Stimulated activated CD8-positive, alpha-beta memory T cell treated with anti-CD3 and anti-CD28 coated beads, Interleukin-7, amount 100 ng/mL, for 24 hours (primary cell): ENCODE data around the gene ZNF324B.
"Not testable (repeated sequence)": the region's sequence is repeated elsewhere in the genome, so short reads cannot be mapped to it uniquely, and the experiment has no call there.

Source experiments
- DNase-seq: peaks from one replicate; pipeline ENCODE4 v3.0.0-alpha.2; 2020; ENCODE audit warnings: low read depth

Gene ZNF324B

DNA sequence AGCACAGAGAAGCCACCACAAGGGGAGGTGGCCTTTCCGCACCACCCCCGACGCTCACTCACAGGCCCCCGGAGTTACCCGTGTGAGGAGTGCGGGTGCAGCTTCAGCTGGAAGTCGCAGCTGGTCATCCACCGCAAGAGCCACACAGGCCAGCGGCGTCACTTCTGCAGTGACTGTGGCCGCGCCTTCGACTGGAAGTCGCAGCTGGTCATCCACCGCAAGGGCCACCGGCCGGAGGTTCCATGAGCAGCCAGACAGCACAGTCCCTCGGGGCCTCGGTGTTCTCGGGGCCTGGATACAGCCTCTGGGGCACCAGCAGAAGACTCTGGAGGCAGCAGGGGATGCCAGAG lies 29.0 kb downstream of the ZNF324B start:
- DNase-seq, result no peak

DNA sequence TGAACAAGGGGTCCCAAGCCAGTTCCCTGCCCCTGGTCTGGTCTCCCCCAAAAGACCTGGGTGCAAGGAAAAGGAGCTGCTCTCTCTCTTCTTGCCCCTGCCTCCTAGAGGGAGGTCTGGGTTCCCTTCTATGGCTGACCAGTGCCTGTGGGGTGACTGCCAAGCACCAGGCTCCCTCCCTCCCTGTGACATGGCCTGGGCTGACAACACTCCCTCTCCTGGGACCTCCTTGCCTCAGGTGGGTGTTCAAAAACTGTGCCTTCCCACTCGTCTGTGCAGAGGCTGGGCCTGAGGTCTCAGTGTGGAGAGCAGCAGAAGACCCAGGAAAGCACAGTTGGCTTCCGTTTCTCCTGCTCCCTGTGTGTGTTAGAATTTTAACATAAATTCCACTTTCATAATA lies 29.4 kb downstream of the ZNF324B start:
- no peak for DNase-seq

DNA sequence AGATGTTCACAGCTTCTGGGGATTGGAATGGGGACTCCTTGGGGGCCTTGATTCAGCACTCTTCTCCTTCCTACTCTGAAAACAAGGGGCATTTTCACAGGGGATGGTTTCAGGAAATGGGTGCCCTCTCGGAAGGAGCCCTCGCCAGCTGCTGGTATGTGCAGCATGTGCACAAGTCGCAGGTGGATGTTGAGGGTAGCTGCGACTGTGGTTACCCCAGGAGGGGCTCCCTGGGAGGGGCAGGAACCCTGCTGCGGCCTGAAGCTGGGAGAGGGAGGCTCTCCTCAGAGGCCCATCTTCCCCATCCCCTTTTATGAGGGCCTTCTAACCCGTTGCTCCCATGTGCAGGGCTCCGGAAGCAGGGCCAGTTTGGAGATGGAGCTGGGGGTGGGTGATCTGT lies 30.9 kb downstream of the ZNF324B start:
- no peak for DNase-seq

DNA sequence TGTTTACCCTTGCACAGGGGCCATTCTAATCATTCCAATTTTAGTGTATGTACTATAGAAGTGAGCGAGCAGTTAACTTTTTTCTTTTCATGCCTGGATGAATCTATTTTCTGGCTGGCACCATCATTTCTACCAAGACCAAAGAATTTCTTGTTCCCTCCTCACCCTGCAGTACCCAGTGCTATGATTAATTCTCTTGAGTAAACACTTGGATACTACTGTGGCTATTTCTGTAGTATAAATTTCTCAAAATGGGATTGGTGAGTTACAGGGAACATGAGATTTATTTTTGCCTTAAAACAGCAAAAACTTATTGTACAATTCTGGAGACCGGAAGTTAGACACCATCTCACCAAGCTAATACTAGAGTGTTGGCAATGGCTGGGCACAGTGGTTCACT lies 32.4 kb downstream of the ZNF324B start:
- no peak for DNase-seq

DNA sequence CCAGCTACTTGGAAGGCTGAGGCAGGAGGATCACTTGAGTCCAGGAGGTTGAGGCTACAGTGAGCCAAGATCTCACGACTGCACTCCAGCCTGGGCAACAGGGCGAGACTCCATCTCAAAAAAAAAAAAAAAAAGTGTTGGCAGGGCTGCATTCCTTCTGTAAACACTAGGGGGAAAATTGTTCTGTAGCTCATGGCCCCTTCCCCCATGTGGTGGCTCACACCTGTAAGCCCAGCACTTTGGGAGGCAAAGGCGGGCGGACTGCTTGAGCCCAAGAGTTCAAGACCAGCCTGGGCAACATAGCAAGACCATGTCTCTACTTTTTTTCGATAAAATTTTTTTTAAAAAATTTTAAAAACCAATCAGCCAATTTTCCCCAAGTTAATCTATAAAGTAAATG lies 32.9 kb downstream of the ZNF324B start:
- DNase-seq, result not testable (repeated sequence)

DNA sequence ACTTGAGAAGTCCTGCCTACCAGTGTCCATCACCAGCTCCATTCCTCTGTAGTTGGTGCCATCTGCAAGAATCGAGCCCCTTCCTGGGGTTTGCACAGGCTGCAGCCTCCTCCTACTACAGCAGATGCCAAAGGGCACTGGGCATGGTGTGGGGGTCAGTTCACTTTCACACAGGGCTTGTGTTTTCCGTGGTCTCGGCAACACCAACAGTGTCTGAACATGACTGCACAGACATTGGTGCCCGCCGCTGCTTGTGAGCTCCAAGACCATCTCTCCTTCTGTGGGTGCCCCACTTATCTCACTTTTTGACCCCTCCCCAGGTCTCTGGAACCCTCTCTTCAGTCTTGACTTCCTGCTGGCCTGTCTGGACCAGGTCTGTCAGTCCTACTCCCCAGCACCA lies 40.0 kb downstream of the ZNF324B start:
- DNase-seq, result no peak

DNA sequence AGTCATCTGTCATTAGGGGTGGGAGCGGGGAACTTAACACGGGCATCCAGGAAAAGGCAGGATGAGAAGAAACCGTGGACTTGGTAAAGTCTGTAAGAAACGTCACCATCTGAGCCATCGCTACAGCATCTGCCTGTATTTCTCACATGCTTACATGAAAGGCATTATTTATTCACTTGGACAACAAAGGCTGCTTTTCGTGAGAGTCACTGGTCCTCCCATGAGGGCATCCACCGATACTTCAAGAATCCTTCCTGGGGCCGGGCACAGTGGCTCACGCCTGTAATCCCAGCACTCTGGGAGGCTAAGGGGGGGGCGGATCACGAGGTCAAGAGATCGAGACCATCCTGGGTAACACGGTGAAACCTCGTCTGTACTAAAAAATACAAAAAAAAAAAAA lies 40.8 kb downstream of the ZNF324B start:
- DNase-seq, result no peak

DNA sequence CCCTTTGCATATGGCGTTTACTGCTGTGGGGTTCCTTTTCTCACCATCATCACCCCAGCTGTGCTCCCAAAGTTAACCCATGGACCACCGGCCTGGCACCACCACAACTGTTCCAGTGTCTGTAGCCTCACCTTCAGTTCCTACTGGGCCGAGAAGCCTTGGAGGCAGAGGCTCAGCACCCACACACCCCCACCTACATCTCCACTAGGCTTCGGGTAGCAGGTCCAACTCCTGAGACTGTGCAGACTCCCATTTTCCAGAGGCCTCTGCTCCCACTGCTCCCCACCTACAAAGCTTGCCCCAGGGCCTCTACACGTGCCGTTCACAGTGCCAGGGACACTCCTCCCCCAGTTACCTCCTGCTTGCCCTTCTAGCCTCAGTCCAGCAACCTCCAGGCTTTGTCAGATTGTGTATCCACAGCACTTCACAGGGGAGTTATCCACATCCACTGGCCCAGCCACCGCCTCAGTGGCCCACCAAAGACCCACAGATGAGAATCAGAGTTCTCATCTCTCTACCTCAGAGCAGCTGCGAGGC lies 46.3 kb downstream of the ZNF324B start:
- DNase-seq, result no peak

DNA sequence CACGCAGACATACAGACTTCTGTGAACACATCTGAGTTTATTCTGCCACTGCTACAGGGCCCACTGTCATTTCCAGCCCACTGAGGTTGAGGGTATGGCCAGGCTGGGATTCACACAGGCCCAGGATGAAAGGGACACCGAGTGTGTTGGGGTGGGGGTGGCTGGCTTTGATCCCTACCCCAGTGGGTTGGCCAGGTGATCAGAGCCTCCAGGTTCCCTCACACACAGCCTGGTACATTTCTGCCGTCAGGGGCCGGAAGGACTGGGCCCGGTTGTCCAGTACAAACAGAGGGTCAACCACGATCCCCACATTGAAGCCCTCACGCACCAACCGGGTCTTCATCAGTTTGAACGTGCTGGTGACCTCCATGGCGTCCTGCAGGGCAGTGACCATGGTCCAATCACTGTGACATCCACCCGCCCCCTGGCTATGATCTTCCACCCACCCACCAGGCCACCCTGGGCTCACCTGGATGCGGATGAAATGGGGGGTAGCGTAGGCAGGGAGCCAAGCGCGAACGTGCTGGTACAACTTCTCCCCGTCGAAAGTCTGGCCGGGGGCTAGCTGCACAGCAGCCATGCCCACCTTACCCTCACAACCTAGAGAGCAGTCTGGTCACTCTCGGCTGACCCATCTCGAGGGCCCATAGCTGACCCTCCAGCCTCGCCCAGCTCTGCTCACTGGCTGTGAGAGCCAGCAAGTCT lies 47.0 kb downstream of the ZNF324B start:
- DNase-seq, result no peak

DNA sequence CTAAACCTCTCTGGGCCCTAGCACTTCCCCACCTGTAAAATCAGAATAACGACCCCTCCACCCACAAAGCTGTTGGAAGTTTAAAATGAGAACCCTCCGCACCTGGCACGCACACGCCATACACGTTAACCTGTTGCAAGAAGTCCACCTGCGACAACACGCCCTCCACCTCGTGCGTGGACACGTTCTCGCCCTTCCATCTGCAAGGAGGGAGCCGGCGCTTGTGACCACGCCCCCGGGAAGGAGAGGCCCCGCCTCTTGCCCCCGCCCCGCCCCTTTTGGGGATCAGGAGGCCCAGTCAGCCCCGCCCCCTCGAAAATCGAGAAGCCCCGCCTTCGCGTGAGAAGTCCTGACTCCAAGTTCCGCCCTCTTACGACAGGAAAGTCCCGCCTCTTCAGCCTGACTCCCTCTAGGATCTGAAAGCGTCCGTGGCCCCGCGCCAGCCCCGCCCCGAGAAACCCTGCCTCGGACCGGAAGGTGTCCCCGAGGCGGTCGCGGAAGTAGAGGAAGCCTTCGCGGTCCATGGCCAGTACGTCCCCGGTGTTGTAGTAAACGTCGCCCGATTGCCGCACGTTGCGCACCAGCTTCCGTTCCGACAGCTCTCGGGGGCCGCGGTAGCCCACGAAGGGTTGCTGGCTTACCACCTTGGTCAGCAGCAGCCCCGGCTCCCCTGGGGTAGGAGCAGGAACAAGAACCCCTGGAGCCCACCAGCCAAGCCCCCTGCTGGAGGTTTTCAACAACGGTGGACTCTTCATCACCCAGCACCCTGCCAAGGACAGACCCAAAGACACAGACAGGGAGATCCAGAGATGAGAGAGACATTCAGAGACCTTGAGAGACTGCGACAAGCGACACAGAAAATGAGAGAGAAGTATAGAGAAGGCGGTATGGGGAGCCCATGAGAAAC lies 47.9 kb downstream of the ZNF324B start:
- peak; percentile 99 for DNase-seq

DNA sequence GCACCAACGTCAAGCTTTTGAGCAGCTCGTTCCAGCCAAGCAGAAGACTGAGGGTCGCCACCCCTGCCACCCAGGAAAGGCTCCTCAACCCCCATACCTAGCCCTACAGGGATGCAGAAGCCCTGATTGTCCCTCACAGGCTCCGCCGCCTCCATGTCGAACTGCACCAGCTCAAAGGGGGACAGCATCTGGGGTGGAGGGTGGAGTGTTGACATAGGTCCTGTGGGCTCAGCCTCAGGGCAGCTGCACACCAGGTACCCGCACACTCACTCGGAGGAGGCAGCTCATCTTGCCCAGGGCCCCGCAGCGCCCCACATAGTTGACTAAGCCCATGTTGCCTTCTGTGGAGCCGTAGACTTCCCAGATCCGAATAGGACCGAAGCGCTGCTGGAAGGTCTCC lies 48.8 kb downstream of the ZNF324B start:
- no peak for DNase-seq
